WTC11 (cell line): Measurements from ENCODE around the gene CRELD2. TPM values are rescaled to one million over a fixed set of nuclear protein-coding genes. Genes with fewer than 3 reads are reported as not detected.

Source experiments
- ATAC-seq: fragments of 200-7000 bp; cut with Tn5 transposase; 2 replicates; pipeline ENCODE4 v1.10.0; 2021; ENCODE audit warnings: mild to moderate bottlenecking, moderate library complexity
- CTCF ChIA-PET: fragments of 300-600 bp; sonication (Branson Sonifier 250); formaldehyde crosslinking; loops from one replicate; lab custom pipeline; 2021; ENCODE audit warnings: antibody characterized with exemption; lab: Charles Lee
- POLR2A ChIA-PET: fragments of 350-600 bp; sonication (Branson Sonifier 250); formaldehyde crosslinking; loops from one replicate; lab custom pipeline; 2021; ENCODE audit warnings: antibody characterized with exemption; lab: Charles Lee
- DNase-seq: peaks from one replicate; pipeline ENCODE4 v3.0.0; 2021; ENCODE audit warnings: low spot score
- H3K27ac Mint-ChIP-seq: 2 replicates; pipeline ENCODE4 v1.8.0; 2021; ENCODE audit warnings: mixed read lengths
- H3K27me3 Mint-ChIP-seq: 2 replicates; pipeline ENCODE4 v1.8.0; 2021; ENCODE audit warnings: low read depth, mild to moderate bottlenecking, moderate library complexity, mixed read lengths
- H3K36me3 Mint-ChIP-seq: 2 replicates; pipeline ENCODE4 v1.8.0; 2021; ENCODE audit warnings: mixed read lengths
- H3K4me1 Mint-ChIP-seq: 2 replicates; pipeline ENCODE4 v1.8.0; 2022; ENCODE audit warnings: mixed read lengths
- H3K4me3 Mint-ChIP-seq: 2 replicates; pipeline ENCODE4 v1.8.0; 2021; ENCODE audit warnings: mild to moderate bottlenecking, moderate library complexity, mixed read lengths
- H3K9me3 Mint-ChIP-seq: 2 replicates; pipeline ENCODE4 v1.8.0; 2021; ENCODE audit warnings: mixed read lengths
- AFF4 ChIP-seq: sonication (generic); formaldehyde crosslinking; IDR thresholded peaks from 2 replicates; pipeline ENCODE4 v1.8.1; 2023; ENCODE audit warnings: mild to moderate bottlenecking, missing genetic modification reagents, borderline replicate concordance
- CBFB ChIP-seq: sonication (generic); formaldehyde crosslinking; IDR thresholded peaks from 2 replicates; pipeline ENCODE4 v1.8.1; 2022; ENCODE audit warnings: mild to moderate bottlenecking, low read depth, missing genetic modification reagents
- CREB1 ChIP-seq: sonication (generic); formaldehyde crosslinking; IDR thresholded peaks from 2 replicates; pipeline ENCODE4 v1.8.0; 2023; ENCODE audit warnings: mild to moderate bottlenecking, missing genetic modification reagents
- CREM ChIP-seq: sonication (generic); formaldehyde crosslinking; IDR thresholded peaks from 2 replicates; pipeline ENCODE4 v1.8.1; 2022; ENCODE audit warnings: mild to moderate bottlenecking, missing genetic modification reagents, moderate library complexity
- E2F4 ChIP-seq: sonication (generic); formaldehyde crosslinking; IDR thresholded peaks from 2 replicates; pipeline ENCODE4 v1.8.1; 2022; ENCODE audit warnings: low read depth, mild to moderate bottlenecking, moderate library complexity, missing genetic modification reagents, borderline replicate concordance
- E2F5 ChIP-seq: sonication (generic); formaldehyde crosslinking; IDR thresholded peaks from 2 replicates; pipeline ENCODE4 v1.8.1; 2022; ENCODE audit warnings: mild to moderate bottlenecking, moderate library complexity, missing genetic modification reagents
- FOXP1 ChIP-seq: sonication (generic); formaldehyde crosslinking; IDR thresholded peaks from 2 replicates; pipeline ENCODE4 v1.8.0; 2022; ENCODE audit warnings: missing genetic modification reagents, mild to moderate bottlenecking, moderate library complexity, borderline replicate concordance
- FOXP4 ChIP-seq: sonication (generic); formaldehyde crosslinking; IDR thresholded peaks from 2 replicates; pipeline ENCODE4 v1.8.0; 2022; ENCODE audit warnings: mild to moderate bottlenecking, missing genetic modification reagents
- GABPB1 ChIP-seq: sonication (generic); formaldehyde crosslinking; IDR thresholded peaks from 2 replicates; pipeline ENCODE4 v1.8.1; 2023; ENCODE audit warnings: mild to moderate bottlenecking, missing genetic modification reagents
- JUN ChIP-seq: sonication (generic); formaldehyde crosslinking; IDR thresholded peaks from 2 replicates; pipeline ENCODE4 v1.8.0; 2023; ENCODE audit warnings: mild to moderate bottlenecking, missing genetic modification reagents
- KAT7 ChIP-seq: sonication (generic); formaldehyde crosslinking; IDR thresholded peaks from 2 replicates; pipeline ENCODE4 v1.8.1; 2023; ENCODE audit warnings: missing genetic modification reagents, mild to moderate bottlenecking, borderline replicate concordance
- MXD4 ChIP-seq: fragments of 250-450 bp; sonication (Bioruptor Pico); IDR thresholded peaks from 2 replicates; pipeline ENCODE4 v1.8.0; 2021; ENCODE audit warnings: mild to moderate bottlenecking, moderate library complexity, borderline replicate concordance
- RORB ChIP-seq: fragments of 250-450 bp; sonication (Bioruptor Pico); IDR thresholded peaks from 2 replicates; pipeline ENCODE4 v1.9.0; 2021; ENCODE audit warnings: mild to moderate bottlenecking
- USF2 ChIP-seq: sonication (generic); formaldehyde crosslinking; IDR thresholded peaks from 2 replicates; pipeline ENCODE4 v1.8.1; 2023; ENCODE audit warnings: mild to moderate bottlenecking, missing genetic modification reagents, moderate library complexity
- ZBTB43 ChIP-seq: sonication (generic); formaldehyde crosslinking; IDR thresholded peaks from 2 replicates; pipeline ENCODE4 v1.8.1; 2023; ENCODE audit warnings: mild to moderate bottlenecking, missing genetic modification reagents
- ZNF121 ChIP-seq: sonication (generic); formaldehyde crosslinking; IDR thresholded peaks from 2 replicates; pipeline ENCODE4 v1.8.0; 2023; ENCODE audit warnings: missing genetic modification reagents
- ZNF138 ChIP-seq: sonication (generic); formaldehyde crosslinking; conservative IDR thresholded peaks from 2 replicates; pipeline ENCODE4 v1.8.1; 2022; ENCODE audit warnings: mild to moderate bottlenecking, moderate library complexity, missing genetic modification reagents
- ZNF219 ChIP-seq: sonication (generic); formaldehyde crosslinking; IDR thresholded peaks from 2 replicates; pipeline ENCODE4 v1.8.0; 2023; ENCODE audit warnings: missing genetic modification reagents, mild to moderate bottlenecking, borderline replicate concordance
- ZNF263 ChIP-seq: sonication (generic); formaldehyde crosslinking; IDR thresholded peaks from 2 replicates; pipeline ENCODE4 v1.8.1; 2022; ENCODE audit warnings: low read depth, mild to moderate bottlenecking, moderate library complexity, missing genetic modification reagents
- ZNF423 ChIP-seq: fragments of 250-450 bp; sonication (Bioruptor Pico); IDR thresholded peaks from 2 replicates; pipeline ENCODE4 v2.1.2; 2022; ENCODE audit warnings: mild to moderate bottlenecking, moderate library complexity
- ZNF671 ChIP-seq: fragments of 250-450 bp; sonication (Bioruptor Pico); IDR thresholded peaks from 2 replicates; pipeline ENCODE4 v1.8.0; 2021; ENCODE audit warnings: mild to moderate bottlenecking
- ZSCAN18 ChIP-seq: fragments of 250-450 bp; sonication (Bioruptor Pico); IDR thresholded peaks from 2 replicates; pipeline ENCODE4 v2.1.2; 2022; ENCODE audit warnings: mild to moderate bottlenecking, moderate library complexity
- total RNA-seq: library from RNA; stranded (reverse); gene quantifications from 3 replicates; pipeline ENCODE4 v1.2.3, GENCODE V29; 2021

The CRELD2 gene
- total RNA-seq, 1 experiment from 2014 or later, result 42.8 TPM

GRCh38 chr22:49948958-49949913 is 30.8 kb downstream of the CRELD2 start:
- ChIA-PET CTCF (no interaction called here), POLR2A (no interaction called here)
- no peak overlapping the region for H3K27ac Mint-ChIP-seq
- no peak for DNase-seq
- H3K27me3 Mint-ChIP-seq, result no peaks in the 10 kb centered on the region
- no peak for TF ChIP-seq CREB1 (CRISPR knock-in tag)
- TF ChIP-seq KAT7 (CRISPR knock-in tag), result no peak
- TF ChIP-seq CBFB (CRISPR knock-in tag), result no peak
- TF ChIP-seq ZNF219 (CRISPR knock-in tag), result no peak
- TF ChIP-seq ZNF263 (CRISPR knock-in tag), result no peak
- TF ChIP-seq E2F5 (CRISPR knock-in tag), result no peak
- no peak for TF ChIP-seq CREM (CRISPR knock-in tag)
- no peak for TF ChIP-seq RORB (CRISPR knock-in tag)
- TF ChIP-seq GABPB1 (CRISPR knock-in tag), result no peak
- no peak for TF ChIP-seq FOXP1
- no peak for TF ChIP-seq AFF4
- no peak for TF ChIP-seq FOXP4
- no peak for TF ChIP-seq ZNF671 (CRISPR knock-in tag)
- TF ChIP-seq ZBTB43 (CRISPR knock-in tag), result no peak
- TF ChIP-seq ZNF138 (CRISPR knock-in tag), result no peak
- TF ChIP-seq, all 79 proteins: peak for 0
- no peaks in the 10 kb centered on the region for H3K9me3 Mint-ChIP-seq
- H3K4me3 Mint-ChIP-seq, result no peak overlapping the region
- no peak for ATAC-seq
- H3K36me3 Mint-ChIP-seq, result no peaks in the 10 kb centered on the region
- peaks cover 8% of the 10 kb centered on the region for H3K4me1 Mint-ChIP-seq

- Mint-ChIP-seq H3K4me3 (no peak overlapping the region), H3K4me1 (peaks cover 8% of the 10 kb centered on the region), H3K9me3 (no peaks in the 10 kb centered on the region), H3K27ac (no peak overlapping the region), H3K27me3 (no peaks in the 10 kb centered on the region), H3K36me3 (no peaks in the 10 kb centered on the region)
- no peak for DNase-seq
- ChIA-PET POLR2A (no interaction called here), CTCF (interaction anchor here (3.6 kb wide), 1 partner anchor 80 kb away, joined by 15 read pairs; no protein-coding TSS in a partner anchor)
- no peak for ATAC-seq
- TF ChIP-seq MXD4 (CRISPR knock-in tag) (no peak), USF2 (CRISPR knock-in tag) (no peak), E2F4 (no peak), ZNF121 (CRISPR knock-in tag) (no peak), ZNF423 (no peak), ZSCAN18 (CRISPR knock-in tag) (no peak), JUN (CRISPR knock-in tag) (no peak)
Observed at GRCh38 chr22:49949914-49950292, 31.5 kb downstream of the CRELD2 start.
